Erythroblast (primary cell): Measurements from ENCODE around the gene TAS2R14.

Source experiments
- GATA1 ChIP-seq: IDR thresholded peaks from 2 replicates; pipeline ENCODE4 v1.6.1; 2011; ENCODE audit warnings: low read depth, mild to moderate bottlenecking, control low read depth, low read length, moderate library complexity
- POLR2A ChIP-seq: IDR thresholded peaks from 2 replicates; pipeline ENCODE4 v1.6.1; 2011; ENCODE audit warnings: mild to moderate bottlenecking, low read length

GRCh38 chr12:10910380-10910779, 28.7 kb downstream of the TAS2R14 start:
- no peak for TF ChIP-seq POLR2A
- TF ChIP-seq GATA1, result no peak
